Middle frontal gyrus (tissue), 1 donor: ENCODE results near the gene FGD5.
A peak's percentile ranks its signal among the peaks of the same experiment; 100 is the strongest.

ENCODE experiments used
- DNase-seq: peaks from one replicate; pipeline ENCODE4 v3.0.0-alpha.2; 2015; ENCODE audit warnings: low spot score; ENCODE audit errors: extremely low spot score

Gene FGD5

DNA sequence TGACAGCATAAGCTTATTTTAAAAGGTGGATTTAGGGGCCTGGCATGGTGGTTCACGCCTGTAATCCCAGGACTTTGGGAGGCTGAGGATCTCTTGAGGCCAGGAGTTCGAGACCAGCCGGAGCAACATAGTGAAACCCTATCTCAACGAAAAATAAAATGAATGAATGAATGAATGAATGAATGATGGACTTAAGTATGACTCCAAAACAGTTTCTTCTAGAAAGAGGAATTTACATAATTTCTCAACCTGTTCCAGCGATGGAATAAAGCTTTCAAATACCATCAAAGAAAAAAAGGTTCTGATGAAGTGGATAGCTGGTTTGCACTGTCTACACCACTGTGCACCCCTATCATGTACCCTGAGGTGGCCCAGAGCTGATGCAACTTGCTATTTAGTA, 108.5 kb downstream of the FGD5 start:
- DNase-seq, result no peak

DNA sequence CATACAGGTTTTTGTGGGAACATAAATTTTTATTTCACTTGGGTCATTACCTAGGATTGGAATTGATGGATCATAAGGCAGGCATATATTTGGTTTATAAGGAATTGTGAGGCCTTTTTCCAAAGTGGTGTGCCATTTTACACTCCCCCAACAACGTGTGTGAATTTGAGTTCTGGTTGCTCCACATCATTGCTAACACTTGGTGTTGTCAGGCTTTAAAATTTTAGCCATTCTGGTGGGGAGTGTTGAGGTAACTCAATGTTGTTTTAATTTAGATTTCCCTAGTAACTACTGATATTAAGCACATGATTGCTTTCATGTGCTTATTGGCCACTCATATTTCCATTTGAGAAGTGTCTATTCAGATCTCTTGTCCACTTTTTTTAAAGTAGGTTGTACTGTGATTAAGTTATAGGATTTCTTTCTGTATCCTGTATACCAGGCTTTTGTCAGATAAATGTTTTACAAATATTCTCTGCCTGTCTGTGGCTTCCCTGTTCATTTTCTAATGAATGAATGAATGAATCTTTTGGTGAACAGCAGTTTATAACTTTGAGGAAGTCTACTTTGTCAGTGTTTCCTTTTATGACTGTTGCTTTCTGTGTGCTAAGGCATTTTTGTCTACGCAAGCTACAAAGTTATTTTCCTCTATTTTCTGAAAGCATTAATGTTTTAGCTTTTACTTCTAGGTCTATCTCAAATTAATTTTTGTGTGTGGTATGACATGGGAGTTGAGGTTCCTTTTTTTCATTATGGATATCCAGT, 110.7 kb downstream of the FGD5 start:
- DNase-seq, result no peak

- DNase-seq, result no peak
These were observed 115.2 kb downstream of the FGD5 start for GRCh38 chr3:14933820-14934425.

GRCh38 chr3:14935592-14936345, 117.0 kb downstream of the FGD5 start:
- no peak for DNase-seq

DNA sequence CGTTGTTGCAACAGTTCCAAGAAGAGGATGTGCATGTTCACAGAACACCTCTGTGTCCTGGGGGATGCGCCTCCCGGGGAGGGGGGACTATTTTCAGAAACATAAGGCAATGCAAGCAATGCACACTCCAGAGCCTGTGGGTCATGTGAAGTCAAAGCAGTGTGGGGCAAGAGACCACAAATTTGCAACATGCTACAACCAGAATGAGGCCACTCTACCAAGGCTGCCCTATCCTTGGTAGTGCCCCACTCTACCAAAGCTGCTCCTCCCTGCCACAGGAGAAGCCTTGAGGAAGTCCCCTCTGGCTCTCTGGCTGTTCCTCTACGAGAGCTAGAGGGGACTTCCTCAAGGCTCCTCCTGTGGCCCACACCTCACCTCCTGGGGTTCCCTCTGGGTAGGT, 120.2 kb downstream of the FGD5 start:
- no peak for DNase-seq

- DNase-seq, result no peak
These were observed 123.1 kb downstream of the FGD5 start for GRCh38 chr3:14941871-14942270.

DNA sequence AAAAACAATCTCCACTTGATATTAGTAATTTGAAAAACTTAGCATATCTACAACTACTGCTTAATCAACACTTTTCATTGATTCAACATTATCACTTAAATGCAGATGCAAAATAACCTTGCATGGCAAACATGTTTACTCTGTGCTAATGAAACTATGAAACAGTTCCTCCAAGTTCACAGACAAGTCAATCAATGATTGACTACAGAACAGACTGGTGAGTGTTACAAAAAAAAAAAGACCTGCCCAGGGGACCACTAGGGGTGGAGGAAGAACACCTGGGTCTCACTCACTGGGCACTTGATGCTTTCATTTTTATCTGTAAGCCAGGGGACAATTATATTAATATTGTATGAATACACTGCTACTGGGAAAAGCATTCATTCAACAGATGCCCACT, 124.3 kb downstream of the FGD5 start:
- no peak for DNase-seq

GRCh38 chr3:14946236-14946635, 127.5 kb downstream of the FGD5 start:
- no peak for DNase-seq

DNA sequence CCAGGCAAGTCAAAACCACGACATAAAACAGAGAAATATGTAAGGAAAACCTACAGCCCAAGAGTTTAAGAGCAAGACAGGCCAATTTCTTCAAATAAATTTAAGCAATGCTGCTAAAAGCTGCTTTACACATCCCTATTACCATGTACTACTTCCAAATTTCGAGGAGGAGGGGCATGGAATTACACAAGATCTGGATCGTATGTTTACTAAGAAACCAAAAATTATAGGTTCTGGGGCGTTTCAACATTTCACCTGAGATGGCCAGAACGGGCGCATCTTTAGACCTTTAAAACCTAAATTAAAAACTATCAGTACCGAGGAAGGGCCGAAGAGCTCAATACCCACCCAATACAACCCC, 128.0 kb downstream of the FGD5 start:
- DNase-seq, result no peak

DNA sequence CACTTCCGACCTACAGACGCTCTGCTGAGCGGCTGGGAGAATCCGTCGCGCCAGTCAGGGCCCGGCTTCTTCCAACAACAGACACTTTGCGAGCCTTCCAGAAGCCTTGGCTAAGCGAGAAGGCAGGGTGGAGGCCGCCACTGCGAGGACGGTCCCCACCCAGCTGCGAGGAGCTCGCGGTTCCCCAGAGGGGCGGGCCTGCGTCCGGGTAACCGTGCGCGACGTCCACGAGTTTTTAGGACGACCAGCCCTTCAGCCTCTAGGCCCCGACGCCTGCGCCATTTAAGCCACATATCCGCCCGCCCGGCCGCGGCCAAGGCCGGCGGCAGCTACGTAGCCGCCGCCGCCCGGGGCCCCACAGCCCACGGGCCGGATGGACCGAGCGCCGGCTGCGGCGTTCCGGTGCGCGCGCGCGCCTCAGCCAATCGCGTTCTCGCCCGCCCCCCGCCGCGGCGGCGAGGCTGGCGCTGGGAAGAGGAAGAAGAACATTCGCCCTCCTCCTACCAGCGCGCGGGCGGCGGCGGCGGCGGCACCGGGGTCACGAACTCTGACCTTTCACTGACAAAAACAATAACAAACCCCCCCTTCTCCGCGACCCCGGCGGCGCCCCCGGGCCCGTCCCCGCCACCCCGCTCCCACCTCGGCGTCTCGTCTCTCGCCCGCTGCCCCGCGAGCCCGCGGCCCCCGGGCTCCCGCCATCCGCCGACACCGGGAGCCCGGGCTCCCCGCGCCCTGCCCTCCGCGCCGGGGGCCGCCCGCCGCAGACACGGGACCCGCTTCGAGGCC, 128.5 kb downstream of the FGD5 start, which contains the start of gene NR2C2:
NR2C2 (plus strand) TSS at position 484 of the 786 bp plus-strand sequence. CDS start 56,332 bp downstream, outside the sequence.
- peak; percentile 78 for DNase-seq

DNA sequence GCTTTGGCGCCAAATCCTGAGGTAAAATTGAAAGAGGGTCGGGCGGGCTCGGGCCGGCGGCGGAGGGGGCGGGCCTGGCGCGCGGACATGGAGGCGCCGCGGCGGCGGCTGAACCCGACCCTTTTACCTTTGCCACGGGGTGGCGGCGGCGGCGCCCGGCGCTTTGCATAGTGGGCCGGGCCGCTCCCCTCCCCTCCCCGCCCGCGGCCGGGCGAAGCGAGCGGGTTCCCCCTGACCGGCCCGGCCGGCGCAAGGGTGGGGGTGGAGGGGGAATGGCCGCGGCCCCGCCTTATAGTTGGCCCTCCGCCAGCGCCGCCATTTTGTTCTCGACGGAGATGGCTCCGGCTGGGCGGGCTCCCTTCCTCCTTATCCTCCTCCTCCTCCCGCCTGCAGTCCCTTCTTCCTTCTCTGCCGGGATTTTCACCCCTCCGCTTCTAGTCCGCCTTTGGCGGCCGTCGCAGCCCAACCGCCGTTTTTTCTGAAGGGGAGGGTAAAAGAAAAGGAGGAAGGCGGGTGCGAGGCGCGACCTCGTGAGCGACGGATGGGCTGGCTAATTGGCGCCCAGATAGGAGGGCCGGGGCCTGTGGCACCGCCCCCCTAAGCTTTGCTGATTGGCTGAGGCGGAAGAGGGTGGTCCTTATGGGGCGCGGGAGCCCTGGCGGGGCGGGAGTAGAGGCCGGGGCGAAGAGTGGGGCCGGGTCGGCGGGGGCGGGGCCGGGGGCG, 129.3 kb downstream of the FGD5 start:
- DNase-seq, result peak; percentile 90

GRCh38 chr3:14948609-14949038, 129.9 kb downstream of the FGD5 start:
- no peak for DNase-seq

DNA sequence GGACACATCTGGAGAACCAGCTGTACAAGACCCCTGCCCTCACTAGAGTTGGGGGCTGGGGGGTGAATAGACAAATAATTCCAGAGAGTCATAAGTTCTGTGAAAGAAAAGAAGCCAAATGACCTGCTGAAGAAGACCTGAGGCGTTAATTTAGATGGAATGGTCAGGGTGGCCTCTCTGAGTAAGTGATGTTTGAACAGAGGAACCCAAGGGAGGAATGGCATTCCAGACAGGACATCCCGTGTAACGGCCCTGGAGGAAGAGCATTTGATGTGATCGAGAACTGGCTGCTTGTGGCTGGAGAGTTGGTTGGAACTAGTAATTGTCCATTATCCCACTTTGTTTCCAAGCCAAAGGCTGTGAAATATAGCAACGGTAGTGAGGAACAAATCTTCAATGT, 130.4 kb downstream of the FGD5 start:
- DNase-seq, result no peak

DNA sequence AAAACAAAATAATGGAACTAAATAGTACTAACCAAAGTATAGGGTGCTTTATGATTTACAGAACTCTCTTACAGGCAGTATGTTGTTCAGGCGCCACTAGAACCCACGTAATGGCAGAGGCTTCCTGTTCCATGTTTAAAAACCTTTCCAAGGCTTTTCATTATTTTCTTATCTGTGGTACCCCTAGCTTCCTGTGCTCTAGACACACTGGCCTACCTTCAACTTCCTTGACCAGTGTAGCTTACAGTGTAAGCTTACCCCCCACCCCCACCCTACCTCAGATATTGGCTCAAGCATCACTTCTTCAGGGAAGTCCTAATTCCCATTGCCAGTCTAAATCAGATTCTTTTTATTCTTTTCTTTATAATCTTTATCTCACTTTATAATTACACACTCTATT, 131.5 kb downstream of the FGD5 start:
- no peak for DNase-seq

DNA sequence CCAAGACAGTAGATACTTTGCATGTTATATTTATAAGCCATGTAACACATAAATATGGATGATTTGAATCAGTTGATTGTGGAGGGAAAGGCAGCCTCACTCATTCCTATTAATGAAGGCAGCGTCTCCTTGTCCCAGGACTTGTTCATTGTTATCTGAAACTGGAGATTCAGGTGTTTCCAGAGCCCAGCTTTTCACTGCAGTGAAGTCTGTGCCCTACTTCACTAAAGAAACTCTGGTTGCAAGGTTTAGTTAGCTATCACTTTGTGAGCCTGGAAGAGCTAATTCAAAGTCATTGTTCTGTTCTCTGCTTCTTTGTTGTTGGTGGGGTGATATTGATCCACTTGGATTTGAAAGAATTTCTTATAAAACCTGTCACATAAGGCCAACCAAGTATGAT, 138.4 kb downstream of the FGD5 start:
- no peak for DNase-seq

- no peak for DNase-seq
These were observed 139.2 kb downstream of the FGD5 start for GRCh38 chr3:14957925-14958324.

GRCh38 chr3:14959359-14959943, 140.7 kb downstream of the FGD5 start:
- DNase-seq, result no peak

- DNase-seq, result no peak
These were observed 144.0 kb downstream of the FGD5 start for GRCh38 chr3:14962762-14963161.

- DNase-seq, result no peak
These were observed 148.5 kb downstream of the FGD5 start for GRCh38 chr3:14967285-14967684.

DNA sequence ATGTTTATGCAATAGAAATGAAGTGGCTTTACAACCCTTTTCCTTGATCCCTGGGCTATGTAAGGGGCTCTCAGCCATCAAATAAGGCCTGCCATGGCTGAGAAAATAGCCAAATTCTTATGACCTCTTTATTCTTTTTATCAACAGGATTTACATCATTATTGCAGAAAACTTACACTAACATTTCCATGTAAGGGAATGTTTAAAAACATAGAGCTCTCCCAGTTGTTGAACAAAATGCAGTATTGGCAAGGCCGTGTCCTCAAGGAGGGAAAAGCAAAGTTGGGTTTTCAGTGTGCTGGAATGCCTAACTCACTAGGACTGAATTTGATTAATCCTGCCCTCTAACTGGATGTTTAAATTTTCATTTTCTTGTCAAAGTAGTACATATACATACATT, 150.9 kb downstream of the FGD5 start:
- no peak for DNase-seq

- no peak for DNase-seq
These were observed 157.6 kb downstream of the FGD5 start for GRCh38 chr3:14976317-14976716.
